Activated naive CD4-positive, alpha-beta T cell (primary cell): ENCODE measurements around the gene PHF2.

Experiments
- DNase-seq, 4 experiments: peaks; one replicate each; lab custom pipeline; 2025; lab: John Stamatoyannopoulos, UW

Gene PHF2

DNA sequence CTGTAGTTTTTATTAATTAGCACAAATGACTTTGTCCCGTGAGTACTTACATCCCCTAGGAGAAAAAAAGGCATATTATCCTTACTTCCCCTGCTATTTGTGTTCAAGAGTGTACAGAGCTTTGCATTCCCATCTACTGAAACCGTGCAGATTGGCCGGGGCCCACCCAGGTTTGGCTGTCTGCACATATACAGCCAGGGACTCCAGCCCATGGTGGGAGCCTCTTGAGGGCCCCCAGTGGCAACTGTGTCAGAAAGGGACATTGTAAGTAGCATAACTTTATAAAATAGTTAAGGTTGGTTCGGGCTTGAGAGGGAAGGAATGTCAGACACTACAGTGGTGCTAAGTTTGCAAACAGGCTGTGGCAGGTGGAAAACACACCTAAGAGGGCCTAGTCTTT is 24.7 kb downstream of the PHF2 start:
- DNase-seq: no peak

DNA sequence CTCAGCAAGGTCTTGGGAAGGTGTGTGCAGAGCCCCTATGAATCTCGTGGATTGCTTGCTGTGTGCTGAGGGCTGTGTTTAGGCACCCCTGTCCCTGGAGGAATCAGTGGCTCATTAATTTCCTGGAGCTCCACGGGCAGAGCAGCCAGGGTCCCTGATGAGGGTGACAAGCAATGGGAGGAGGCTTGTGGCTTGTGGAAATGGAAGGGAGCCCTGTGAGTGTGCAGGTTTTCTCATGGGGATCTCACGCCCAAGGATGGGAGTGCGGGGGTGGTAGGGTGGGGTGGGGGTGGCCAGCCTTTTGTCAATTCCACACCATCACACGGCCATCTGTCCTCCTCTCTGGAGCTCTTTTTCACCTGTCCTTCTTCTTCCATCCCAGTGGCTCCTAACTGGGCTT is 25.3 kb downstream of the PHF2 start:
- DNase-seq: no peak

DNA sequence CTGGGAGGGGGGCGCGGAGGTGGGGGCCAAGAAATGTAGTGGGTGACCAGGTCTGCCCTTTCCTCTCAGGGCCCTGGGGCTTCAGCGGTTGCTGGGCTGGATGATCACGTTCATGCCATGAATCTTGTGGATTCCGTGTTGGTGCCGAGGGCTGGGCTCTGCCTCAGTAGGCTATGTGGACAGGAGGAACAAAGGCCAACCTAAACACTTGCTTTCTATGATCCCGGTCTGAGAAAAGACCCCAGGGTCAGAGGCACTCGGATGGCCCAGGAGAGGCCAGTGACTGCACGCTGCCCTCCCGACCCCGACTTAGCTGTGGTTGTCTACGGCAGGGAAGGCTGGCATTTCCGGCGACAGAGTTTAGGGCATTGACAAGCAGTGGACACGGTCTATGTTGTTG is 26.6 kb downstream of the PHF2 start:
- no peak for DNase-seq

DNA sequence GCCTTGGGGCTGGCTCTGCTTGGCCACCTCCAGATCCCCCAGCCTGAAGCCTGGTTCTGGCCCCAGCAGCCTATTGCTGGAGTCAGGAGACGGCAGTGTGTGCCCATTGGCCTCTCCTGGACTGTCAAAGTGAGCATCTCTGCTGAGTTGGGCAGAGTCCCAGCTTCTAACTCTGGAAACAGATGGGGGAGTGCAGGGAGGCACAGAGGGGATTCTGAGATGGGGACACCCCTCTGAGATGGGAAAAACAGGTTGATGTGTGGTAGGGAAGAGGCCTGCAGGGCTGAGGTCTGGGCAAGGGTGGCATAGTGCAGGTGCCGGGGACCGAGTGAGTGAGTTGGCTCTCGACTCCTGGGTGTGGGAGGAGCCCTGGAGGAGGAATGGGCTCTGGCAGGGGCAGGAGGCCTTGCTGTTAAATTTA is 27.5 kb downstream of the PHF2 start:
- no peak for DNase-seq

DNA sequence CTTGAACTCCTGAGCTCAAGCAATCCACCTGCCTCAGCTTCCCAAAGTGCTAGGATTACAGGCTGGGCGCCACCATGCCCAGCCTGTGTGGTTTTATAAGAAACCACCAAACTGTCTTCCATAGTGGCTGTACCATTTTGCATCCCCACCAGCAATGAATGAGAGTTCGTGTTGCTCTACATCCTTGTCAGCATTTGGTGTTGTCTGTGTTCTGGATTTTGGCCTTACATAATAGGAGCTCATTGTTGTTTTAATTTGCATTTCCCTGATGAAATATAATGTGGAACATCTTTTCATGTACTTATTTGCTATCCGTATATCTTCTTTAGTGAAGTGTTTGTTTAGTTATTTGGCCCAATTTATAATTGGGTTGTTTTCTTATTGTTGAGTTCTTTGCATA is 29.8 kb downstream of the PHF2 start:
- DNase-seq: no peak

DNA sequence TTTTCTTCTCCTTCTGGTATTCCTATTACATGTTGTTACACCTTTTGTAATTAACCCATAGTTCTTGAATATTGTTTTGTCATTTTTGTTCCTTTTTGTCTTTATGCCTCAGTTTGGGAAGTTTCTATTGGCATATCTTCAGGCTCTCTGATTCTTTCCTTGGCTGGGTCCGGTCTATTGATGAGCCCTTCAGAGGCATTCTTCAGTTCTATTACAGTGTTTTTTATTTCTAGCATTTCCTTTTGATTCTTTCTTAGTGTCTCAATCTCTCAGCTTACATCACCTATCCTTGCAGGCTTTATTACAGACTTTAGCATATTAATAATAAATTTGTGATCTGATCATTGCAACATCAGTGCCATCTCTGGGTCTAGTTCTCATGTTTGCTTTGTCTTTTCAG is 33.8 kb downstream of the PHF2 start:
- no peak for DNase-seq

DNA sequence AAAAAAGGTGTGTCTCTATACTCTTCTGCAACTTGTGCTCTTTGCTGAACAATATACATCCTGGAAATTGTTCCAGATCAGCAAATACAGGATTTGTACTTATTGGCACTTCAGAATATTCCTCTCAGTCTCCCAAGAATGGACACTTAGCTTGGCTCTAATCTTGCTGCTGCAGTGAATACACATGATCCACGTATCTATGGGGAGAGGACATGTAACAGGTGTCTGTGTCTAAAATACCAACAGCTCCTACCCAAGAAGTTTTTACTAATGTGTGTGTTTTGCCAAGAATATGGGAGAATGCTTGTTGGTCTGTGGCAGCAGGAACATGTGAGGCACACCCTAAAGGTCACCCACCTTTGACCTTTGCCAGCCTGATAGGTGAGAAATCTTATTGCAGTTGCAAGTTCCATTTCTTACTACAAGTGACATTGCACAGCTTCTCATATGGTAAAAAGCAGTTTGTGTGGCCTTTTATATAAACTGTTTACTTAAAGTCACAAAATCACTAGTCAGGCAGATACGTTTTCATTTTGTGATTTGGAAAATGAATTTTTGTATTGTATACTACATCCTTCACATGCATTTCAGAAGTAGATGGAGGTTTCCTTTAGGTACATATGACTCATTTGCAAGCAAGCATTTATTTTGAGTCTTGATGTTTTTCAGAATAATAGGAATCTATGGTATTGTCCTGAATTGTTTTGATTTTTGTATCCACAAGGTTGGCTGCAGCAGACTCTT is 35.8 kb downstream of the PHF2 start:
- DNase-seq: no peak

DNA sequence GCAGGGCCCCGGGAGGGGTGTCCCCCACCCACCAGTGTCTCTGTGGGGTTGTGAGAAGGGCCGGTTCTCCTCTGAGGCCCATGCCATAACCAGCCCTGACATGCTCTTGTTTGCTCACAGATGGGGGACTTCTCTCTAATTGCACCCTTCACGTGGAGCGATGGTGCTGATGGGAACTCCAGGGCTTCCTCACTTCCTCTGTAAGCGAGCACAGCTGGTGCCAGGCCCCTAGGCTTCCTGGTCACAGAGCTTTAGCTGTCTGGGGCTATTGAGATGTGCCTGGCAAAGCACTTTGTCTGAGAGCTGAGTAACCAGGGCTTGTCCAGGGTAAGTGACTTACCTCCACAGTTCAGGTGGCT is 36.4 kb downstream of the PHF2 start:
- no peak for DNase-seq

DNA sequence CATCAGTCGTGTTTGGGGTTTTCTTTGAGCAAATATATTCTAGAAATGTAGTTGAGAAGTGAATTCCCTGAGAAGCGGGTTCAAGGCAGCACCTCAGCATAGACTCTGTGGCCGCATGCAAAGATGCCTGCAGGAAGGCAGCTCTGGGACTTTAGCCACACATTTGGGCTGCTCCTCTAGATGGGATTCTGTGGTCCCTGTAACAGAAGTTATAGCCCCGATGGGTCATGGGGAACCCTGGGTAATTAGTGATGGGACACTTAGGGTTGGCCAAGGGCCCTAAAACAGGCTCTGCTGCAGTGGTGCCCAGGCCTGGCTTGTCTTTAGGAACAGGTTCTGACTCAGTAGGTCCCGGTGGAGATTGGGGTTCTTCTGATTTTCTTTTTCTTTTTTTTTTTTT is 36.8 kb downstream of the PHF2 start:
- no peak for DNase-seq

DNA sequence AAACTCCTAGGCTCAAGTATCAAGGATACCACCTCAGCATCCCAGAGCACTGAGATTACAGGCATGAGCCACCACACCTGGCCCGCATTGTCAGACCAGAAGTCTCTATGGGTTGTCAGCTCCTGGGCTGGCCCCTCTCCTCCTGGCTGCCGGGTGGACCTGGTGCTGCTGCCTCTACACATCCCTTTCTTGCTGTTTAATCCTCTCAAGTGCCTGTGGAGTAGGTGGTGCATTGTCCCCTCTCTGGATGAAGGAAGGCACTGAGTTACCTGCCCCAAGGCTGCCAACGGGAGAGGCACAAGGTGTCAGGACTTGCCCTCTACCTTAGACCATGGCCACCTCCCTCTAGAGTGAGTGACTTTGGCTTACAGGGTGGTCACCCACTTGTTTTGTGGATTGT is 37.4 kb downstream of the PHF2 start:
- no peak for DNase-seq

DNA sequence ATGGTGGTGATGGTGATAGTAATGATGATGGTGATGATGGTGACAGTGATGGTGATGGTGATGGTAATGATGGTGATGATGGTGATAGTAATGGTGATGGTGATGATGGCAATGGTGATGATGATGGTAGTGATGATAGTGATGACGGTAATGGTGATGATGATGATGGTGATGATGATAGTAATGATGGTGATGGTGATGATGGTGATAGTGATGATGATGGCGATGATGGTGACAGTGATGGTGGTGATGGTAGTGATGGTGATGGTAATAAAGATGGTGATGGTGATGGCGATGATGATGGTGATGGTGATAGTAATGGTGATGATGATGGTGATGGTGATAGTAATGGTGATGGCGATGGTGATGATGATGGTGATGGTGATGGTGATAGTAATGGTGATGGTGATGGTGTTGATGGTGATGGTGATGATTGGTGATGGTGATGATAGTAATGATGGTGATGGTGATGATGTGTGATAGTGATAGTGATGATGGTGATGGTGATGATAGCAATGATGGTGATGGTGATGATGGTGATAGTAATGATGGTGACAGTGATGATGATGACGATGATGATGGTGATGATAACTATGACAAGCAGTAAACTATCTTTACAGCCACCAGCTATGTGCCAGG is 38.6 kb downstream of the PHF2 start:
- no peak for DNase-seq

DNA sequence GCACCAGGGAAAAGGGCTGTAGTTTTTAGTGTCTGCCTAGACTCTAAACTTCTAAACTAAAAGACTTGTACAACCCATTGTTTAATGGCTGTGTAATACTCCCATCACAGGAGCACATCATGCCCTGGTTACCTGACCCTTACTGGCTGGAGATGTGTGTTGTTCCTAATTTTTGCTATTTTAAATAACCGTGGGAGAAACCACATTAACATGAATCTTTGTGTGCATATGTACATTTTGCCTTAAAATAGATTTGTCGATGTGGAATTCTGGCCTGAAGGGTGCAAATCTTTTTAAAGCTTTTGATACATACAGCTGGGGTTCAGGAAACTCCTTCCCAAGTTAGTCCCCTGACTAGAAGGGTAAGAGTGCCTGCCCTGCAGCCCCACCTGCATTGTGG is 39.7 kb downstream of the PHF2 start:
- DNase-seq: no peak

DNA sequence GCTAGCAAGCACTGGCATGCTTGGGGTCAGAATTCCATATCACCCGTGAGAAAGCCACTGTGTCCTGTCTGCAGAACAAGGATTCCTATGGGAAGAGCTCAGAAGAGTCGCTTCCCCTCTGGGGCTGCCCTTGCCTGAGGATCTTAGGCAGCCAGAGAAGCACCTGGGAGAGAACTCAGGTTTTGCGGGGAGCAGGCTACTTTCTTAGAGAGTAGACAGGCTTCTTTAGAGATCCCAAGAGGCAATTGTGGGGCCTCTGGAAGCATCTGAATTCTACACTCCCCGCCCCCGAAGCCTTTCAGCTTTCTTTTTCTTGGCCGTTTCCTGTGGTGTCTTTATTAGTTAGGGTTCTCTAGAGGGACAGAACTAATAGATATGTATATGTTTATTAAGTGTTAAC is 40.9 kb downstream of the PHF2 start:
- DNase-seq: no peak

DNA sequence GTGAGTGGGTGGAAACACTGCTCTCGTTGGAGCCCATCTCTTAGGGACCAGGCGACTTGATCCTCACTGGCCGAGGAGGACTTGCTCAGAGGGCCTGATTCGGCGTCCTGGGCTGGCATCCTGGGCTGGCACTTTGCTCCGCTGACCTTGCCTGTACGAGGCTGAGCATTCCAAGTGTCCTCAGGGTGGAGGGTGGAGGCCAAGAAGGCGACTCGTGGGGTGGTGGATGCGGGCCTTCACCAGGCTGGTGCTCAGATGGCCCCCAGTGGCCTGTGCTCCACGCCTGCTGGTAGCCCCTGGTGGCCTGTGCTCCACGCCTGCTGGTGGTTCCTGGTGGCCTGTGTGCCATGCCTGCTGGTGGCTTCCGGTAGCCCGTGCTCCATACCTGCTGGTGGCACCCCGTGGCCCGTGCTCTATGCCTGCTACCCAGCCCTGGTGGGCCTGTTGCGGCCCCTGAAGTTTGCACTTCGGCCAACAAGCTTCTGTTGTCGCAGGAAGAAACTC is 42.9 kb downstream of the PHF2 start:
- no peak for DNase-seq

DNA sequence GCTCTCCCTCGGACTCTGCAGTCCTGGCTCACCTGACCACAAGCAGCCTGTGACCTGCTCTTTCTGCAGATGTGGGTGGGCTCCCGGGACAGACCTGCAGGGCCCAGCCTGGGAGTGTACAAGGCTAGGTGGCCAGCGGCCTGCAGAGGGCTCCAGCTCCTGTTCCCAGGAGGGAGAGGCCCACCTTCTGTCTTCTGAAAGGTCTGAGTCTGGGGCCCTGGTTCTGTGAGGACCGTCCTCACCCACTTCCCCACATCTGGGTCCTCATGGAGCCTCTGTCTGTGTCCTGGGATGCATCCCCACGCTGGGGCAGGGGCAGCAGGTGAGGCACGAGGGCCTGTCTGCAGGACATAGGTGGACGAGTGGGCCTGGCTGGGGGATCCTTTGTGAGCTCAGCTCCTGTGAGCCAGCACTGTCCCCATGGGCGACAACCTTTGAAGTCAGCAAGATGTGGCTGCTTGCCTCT is 43.7 kb downstream of the PHF2 start:
- no peak for DNase-seq

DNA sequence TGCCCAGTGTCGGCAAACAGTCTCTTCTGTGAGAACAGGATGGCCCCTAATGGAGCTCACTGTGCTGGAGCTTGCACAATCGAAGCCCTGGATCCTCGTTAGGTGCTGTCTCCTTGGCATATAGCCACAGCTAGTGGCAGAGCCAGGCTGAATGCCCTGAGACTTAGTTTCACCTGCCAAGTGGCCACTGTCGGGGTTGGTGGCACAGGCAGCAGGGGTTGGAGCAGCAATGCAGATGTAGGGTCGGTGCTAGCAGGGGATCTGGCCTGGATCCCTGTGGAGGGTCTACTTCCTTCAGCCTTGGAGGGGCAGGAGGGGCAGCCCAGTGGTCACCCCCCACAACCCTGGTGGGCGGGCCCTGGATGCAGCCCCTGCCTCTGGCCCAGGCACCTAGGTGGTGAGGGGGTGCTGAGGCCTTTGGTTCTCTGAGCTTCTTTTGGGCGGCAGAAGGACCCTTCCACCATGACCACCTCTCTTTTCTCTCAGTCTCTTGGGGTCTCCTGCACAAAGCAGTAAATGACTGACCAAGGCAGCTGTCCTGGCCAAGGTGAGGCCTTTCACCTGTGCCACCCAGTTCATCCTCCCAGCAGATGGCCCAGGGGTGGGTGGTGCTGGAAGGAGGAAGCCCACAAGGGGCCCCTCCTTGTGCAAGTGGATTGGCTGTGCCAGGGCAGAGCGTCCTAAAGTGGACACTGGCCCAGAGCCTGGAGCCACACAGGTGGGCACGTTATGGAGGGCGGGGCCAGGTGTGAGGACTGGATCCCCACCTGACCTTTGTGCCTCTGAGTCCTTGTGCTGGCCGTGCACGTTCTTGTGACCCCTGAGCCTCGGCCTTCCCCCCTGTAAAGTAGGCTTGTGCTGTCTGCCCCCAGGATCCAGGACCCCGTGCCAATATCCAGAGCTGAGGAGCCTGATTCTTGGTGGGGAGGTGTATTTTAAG is 44.8 kb downstream of the PHF2 start:
- DNase-seq: no peak

DNA sequence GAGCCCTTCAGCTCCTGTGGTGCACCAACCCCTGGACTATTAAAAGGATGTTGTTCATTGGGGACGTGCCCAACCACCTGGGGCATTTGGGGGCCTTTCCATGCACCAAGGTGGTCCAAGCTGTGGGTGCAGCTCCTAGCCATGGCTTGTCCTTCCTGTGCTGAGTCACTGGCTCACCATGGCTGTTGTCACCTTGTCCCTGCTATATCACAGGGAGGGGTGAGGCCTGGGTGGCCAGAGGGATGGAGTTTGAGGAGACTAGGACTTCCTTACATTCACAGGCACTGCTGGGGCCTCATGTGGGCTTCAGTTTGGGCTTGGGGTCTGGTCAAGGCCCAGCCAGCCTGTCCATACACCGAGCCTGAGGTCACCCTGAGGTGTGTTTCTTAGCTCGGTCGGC is 45.5 kb downstream of the PHF2 start:
- DNase-seq: no peak

DNA sequence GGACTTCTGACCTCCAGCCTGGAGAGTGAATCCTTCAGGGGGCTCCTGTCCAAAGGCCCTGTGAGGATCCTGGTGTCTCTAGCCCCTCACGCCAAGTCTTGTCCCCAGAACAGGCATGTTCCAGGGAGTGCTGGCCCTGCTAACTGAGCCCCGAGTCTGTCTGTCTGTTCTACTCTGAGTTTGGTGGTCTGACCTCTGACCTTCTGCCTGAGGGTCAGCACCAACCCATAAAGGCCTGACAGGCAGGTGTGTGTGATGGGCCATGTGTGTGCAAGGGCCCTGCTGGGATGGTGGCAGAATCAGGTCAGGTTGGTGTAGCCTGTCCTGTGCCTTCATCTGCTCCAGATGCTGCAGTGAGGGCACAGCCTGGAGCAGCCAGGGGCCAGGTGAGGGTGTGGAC is 46.3 kb downstream of the PHF2 start:
- no peak for DNase-seq

DNA sequence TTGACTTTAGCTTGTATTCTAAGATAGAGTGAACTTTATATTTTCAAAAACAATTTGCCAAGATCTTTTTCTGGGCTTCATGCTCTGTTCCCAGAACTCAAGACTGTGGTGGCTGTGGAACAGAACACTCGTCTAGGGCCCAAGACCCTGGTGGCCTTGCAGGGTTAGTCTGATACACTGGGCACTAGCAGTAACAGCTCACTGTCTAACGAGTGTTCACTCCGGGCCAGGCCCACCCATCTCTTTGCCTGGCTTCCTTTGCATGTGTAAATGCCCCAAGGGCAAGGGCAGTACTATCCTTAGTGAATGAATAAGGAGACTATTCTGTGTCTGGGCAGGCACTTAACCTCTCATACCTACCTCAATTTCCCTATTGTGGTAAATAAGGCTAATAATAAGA is 47.4 kb downstream of the PHF2 start:
- DNase-seq: no peak

DNA sequence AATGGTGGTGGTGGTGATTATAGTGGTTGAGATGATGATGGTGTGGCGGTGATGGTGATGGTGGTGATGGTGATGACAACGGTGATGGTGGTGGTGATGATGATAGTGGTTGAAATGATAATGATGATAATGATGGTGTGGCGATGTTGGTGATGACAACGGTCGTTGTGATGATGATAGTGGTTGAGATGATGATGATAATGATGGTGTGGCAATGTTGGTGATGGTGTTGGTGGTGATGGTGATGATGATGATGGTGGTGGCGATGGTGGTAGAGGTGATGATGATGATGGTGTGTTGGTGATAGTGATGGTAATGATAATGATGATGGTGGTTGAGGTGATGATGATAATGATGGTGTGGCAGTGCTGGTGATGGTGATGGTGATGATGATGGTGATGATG is 48.0 kb downstream of the PHF2 start:
- DNase-seq: no peak

DNA sequence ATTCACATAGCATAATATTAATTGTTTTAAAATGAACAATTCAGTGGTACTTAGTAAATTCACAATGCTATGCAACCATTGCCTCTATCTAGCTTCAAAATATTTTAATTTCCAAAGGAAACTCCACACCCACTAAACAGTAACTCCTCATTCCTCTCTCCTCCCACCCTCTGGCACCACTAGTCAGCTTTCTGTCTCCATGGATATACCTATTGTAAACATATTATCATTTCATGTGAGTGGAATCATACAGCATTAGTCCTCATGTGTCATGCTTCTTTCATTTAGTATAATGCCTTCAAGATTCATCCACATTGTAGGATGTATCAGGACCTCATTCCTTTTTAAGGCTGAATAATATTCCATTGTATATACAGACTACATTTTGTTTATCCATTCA is 48.6 kb downstream of the PHF2 start:
- no peak for DNase-seq

DNA sequence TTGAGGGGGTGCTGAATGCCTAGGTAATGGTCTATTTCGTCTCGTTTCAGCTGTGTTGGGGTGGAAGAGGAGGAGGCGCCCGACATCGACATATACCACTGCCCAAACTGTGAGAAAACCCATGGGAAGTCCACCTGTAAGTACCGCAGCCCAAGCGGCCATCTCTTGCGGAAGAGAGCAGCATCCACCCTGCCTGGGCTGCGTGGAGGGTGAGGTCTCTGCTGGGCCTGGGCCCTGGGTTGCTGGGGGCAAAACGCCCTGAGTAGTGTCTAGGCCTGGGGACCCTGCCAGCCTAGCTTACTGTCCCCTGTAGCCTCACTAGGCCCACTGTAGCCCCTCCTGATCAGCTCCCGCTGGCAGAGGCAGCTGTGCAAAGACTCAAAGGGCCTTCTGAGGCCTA is 53.5 kb downstream of the PHF2 start:
- no peak for DNase-seq
